ENCODE measurements around the gene ENOX1.

The ENOX1 gene

DNA sequence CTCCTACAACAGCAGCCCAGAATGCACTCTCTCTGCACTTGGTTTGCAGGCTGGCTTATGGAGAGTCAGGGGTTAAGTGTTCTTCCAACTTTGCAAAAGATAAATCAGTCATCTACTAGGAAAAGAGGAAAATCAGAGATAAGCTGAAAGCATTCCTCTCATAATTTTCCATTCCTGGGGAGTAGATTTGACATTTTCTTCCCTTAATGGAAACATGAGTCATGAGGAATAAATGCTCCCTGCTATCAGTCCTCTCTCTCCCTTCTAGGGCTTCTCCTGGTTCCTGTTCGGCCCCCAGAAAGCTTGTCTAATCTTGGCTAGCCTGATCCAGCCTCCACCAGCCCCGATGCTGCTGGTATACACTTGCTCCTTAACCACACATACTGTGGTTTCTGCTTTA is 28.4 kb upstream of the ENOX1 start:
- Histone ChIP-seq H3K4me1 (ENCODE audit: insufficient read depth, low read length, severe bottlenecking) (no peaks in the 10 kb centered on the region), H2AFZ (ENCODE audit: low read length) (no peak overlapping the region), H3K27ac (ENCODE audit: low read depth, low read length, poor library complexity, severe bottlenecking) (no peak overlapping the region), H4K20me1 (ENCODE audit: insufficient read depth, low read length) (no peaks in the 10 kb centered on the region), H3K36me3 (ENCODE audit: insufficient read depth, low read length) (no peaks in the 10 kb centered on the region), H3K79me2 (ENCODE audit: insufficient read depth, low read length) (no peaks in the 10 kb centered on the region), H3K27me3 (ENCODE audit: insufficient read depth, low read length) (no peaks in the 10 kb centered on the region), H3F3A (ENCODE audit: insufficient read depth, low read length) (no peaks in the 10 kb centered on the region), H3K9me2 (ENCODE audit: low read depth, low read length) (no peaks in the 10 kb centered on the region), H3K4me2 (ENCODE audit: low read length) (no peak overlapping the region), H3K4me3 (ENCODE audit: low read depth, low read length, poor library complexity, severe bottlenecking) (no peak overlapping the region), H3K9me3 (ENCODE audit: low read length) (no peaks in the 10 kb centered on the region), H3K9ac (ENCODE audit: low read length) (no peak overlapping the region)
- TF ChIP-seq, protein P1, sequence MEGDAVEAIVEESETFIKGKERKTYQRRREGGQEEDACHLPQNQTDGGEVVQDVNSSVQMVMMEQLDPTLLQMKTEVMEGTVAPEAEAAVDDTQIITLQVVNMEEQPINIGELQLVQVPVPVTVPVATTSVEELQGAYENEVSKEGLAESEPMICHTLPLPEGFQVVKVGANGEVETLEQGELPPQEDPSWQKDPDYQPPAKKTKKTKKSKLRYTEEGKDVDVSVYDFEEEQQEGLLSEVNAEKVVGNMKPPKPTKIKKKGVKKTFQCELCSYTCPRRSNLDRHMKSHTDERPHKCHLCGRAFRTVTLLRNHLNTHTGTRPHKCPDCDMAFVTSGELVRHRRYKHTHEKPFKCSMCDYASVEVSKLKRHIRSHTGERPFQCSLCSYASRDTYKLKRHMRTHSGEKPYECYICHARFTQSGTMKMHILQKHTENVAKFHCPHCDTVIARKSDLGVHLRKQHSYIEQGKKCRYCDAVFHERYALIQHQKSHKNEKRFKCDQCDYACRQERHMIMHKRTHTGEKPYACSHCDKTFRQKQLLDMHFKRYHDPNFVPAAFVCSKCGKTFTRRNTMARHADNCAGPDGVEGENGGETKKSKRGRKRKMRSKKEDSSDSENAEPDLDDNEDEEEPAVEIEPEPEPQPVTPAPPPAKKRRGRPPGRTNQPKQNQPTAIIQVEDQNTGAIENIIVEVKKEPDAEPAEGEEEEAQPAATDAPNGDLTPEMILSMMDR (IDR thresholded peaks at IDR 0.05; ENCODE audit: low read length): no peak
- no peak for TF ChIP-seq EZH2 (IDR thresholded peaks at IDR 0.05; ENCODE audit: borderline replicate concordance, low read length)

DNA sequence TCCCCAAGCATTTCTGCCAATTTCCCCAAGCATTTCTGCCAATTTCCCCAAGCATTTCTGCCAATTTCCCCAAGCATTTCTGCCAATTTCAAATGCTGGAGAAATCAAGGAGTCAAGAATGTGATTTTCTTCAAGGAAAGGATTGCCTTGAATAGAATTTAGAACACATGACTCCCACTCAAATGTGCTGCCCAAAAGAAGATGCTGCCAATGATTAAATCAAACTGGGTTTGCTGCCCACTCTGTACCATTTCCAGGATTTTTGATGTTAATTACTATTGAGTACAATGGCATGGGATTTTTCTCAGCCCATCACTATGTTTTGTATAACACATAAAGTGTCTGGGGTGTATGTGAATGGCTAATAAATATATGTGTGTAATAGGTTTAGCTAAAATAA is 21.9 kb upstream of the ENOX1 start:
- no peak overlapping the region for H3K4me2 ChIP-seq (ENCODE audit: low read length)
- H3K36me3 ChIP-seq (ENCODE audit: insufficient read depth, low read length): no peaks in the 10 kb centered on the region

DNA sequence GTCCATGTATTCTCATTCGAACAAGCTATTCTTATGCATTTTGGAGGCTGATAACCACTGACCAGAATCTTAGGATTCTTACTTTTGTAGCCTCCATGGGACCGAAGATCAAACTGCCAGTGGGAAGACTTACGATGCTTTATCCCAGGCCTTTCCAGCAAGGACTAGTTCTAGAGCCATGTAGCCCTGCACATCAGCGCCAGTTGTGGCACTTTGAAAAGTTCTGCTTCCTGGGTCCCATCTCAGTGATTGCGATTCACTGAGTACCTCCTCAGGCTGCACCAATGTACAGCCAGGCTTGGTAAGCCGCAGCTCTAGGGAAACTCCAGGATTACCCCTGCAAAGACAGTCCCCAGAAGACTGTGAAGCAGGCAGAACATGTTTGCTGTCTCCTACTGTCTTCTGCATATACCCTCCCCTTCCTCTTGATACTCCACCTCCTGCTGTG is 18.9 kb upstream of the ENOX1 start:
- Histone ChIP-seq H2AFZ (ENCODE audit: low read length) (no peak overlapping the region), H3K36me3 (ENCODE audit: insufficient read depth, low read length) (no peaks in the 10 kb centered on the region), H3K9me2 (ENCODE audit: low read depth, low read length) (no peaks in the 10 kb centered on the region), H3K79me2 (ENCODE audit: insufficient read depth, low read length) (no peaks in the 10 kb centered on the region), H3K4me1 (ENCODE audit: insufficient read depth, low read length, severe bottlenecking) (no peaks in the 10 kb centered on the region), H3K27ac (ENCODE audit: low read depth, low read length, poor library complexity, severe bottlenecking) (no peak overlapping the region), H3K4me3 (ENCODE audit: low read depth, low read length, poor library complexity, severe bottlenecking) (no peak overlapping the region), H3F3A (ENCODE audit: insufficient read depth, low read length) (no peaks in the 10 kb centered on the region), H3K9me3 (ENCODE audit: low read length) (no peaks in the 10 kb centered on the region), H3K9ac (ENCODE audit: low read length) (no peak overlapping the region), H4K20me1 (ENCODE audit: insufficient read depth, low read length) (no peaks in the 10 kb centered on the region), H3K4me2 (ENCODE audit: low read length) (no peak overlapping the region), H3K27me3 (ENCODE audit: insufficient read depth, low read length) (no peaks in the 10 kb centered on the region)
- TF ChIP-seq, protein P1 (IDR thresholded peaks at IDR 0.05; ENCODE audit: low read length): no peak
- TF ChIP-seq EZH2 (IDR thresholded peaks at IDR 0.05; ENCODE audit: borderline replicate concordance, low read length): no peak

More for the DNA sequence above, 21.9 kb upstream of the ENOX1 start:
- no peaks in the 10 kb centered on the region for H4K20me1 ChIP-seq (ENCODE audit: insufficient read depth, low read length)
- H3K79me2 ChIP-seq (ENCODE audit: insufficient read depth, low read length): no peaks in the 10 kb centered on the region
- no peaks in the 10 kb centered on the region for H3F3A ChIP-seq (ENCODE audit: insufficient read depth, low read length)
- no peak for TF ChIP-seq EZH2 (IDR thresholded peaks at IDR 0.05; ENCODE audit: borderline replicate concordance, low read length)
- TF ChIP-seq, protein P1 (IDR thresholded peaks at IDR 0.05; ENCODE audit: low read length): no peak
- H3K4me3 ChIP-seq (ENCODE audit: low read depth, low read length, poor library complexity, severe bottlenecking): no peak overlapping the region
- H2AFZ ChIP-seq (ENCODE audit: low read length): no peak overlapping the region
- H3K9me2 ChIP-seq (ENCODE audit: low read depth, low read length): no peaks in the 10 kb centered on the region
- H3K27ac ChIP-seq (ENCODE audit: low read depth, low read length, poor library complexity, severe bottlenecking): no peak overlapping the region
- H3K9me3 ChIP-seq (ENCODE audit: low read length): no peaks in the 10 kb centered on the region
- H3K27me3 ChIP-seq (ENCODE audit: insufficient read depth, low read length): no peaks in the 10 kb centered on the region
- no peaks in the 10 kb centered on the region for H3K4me1 ChIP-seq (ENCODE audit: insufficient read depth, low read length, severe bottlenecking)
- no peak overlapping the region for H3K9ac ChIP-seq (ENCODE audit: low read length)

Measured in OCI-LY1 (cell line).